ENCODE measurements around the gene AMBP.
"Not testable (repeated sequence)": the region's sequence is repeated elsewhere in the genome, so short reads cannot be mapped to it uniquely, and the experiment has no call there.

DNA sequence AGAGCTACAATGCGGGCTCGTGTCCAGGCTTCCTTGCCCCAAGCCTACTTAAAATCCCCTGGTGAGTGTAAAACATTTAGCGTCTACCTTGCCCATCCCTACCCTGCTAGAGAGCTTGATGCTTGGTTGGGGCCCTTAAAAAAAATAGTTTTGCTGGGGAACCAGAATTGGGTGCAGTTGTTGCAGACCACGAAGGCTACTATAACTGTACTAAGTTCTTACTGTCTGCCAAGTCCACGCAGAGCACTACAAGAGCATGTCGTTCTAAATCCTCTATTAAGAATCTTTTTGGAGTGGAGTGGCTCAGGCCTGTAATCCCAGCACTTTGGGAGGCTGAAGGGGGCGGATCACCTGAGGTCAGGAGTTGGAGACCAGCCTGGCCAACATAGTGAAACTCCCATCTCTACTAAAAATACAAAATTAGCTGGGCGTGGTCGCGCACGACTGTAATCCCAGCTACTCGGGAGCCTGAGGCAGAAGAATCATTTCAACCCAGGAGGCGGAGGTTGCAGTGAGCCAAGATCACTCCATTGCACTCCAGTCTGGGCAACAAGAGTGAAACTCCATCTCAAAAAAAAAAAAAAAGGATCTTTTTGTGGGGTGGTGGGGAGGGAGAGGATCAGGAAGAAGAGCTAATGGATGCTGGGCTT is 4.8 kb upstream of the AMBP start:
- TF ChIP-seq, protein P1, sequence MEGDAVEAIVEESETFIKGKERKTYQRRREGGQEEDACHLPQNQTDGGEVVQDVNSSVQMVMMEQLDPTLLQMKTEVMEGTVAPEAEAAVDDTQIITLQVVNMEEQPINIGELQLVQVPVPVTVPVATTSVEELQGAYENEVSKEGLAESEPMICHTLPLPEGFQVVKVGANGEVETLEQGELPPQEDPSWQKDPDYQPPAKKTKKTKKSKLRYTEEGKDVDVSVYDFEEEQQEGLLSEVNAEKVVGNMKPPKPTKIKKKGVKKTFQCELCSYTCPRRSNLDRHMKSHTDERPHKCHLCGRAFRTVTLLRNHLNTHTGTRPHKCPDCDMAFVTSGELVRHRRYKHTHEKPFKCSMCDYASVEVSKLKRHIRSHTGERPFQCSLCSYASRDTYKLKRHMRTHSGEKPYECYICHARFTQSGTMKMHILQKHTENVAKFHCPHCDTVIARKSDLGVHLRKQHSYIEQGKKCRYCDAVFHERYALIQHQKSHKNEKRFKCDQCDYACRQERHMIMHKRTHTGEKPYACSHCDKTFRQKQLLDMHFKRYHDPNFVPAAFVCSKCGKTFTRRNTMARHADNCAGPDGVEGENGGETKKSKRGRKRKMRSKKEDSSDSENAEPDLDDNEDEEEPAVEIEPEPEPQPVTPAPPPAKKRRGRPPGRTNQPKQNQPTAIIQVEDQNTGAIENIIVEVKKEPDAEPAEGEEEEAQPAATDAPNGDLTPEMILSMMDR (IDR thresholded peaks at IDR 0.05): not testable (repeated sequence)
- TF ChIP-seq EZH2, EZH2phosphoT487 (IDR thresholded peaks at IDR 0.05): not testable (repeated sequence)

Measured in neural progenitor cell (in vitro differentiated cells).